Activated CD8-positive, alpha-beta T cell treated with anti-CD3 and anti-CD28 coated beads, Interleukin-2, amount 10 ng/mL, durations not matched to agents 7 days and 5 days (primary cell): ENCODE measurements around the gene RERE. TPM values are rescaled to one million over a fixed set of nuclear protein-coding genes. Genes with fewer than 3 reads are reported as not detected.
A peak's percentile ranks its signal among the peaks of the same experiment; 100 is the strongest.

Experiments
- ATAC-seq: fragments of 150-1000 bp; cut with Tn5 transposase; one replicate; pipeline ENCODE4 v1.10.0; 2021; ENCODE audit warnings: moderate library complexity
- CTCF ChIA-PET: fragments of 350-600 bp; sonication (Branson Sonifier 250); formaldehyde crosslinking; loops from one replicate; lab custom pipeline; 2021; ENCODE audit warnings: antibody characterized with exemption; lab: Charles Lee
- POLR2A ChIA-PET: fragments of 350-600 bp; sonication (Branson Sonifier 250); formaldehyde crosslinking; loops from one replicate; lab custom pipeline; 2021; ENCODE audit warnings: antibody characterized with exemption; lab: Charles Lee
- DNase-seq: peaks from one replicate; pipeline ENCODE4 v3.0.0-alpha.2; 2020
- H3K27ac Mint-ChIP-seq: one replicate; pipeline ENCODE4 v1.8.0; 2021; ENCODE audit warnings: mild to moderate bottlenecking, mixed read lengths
- H3K27me3 Mint-ChIP-seq: one replicate; pipeline ENCODE4 v1.8.0; 2021; ENCODE audit warnings: low read depth, mixed read lengths
- H3K36me3 Mint-ChIP-seq: one replicate; pipeline ENCODE4 v1.8.0; 2021; ENCODE audit warnings: low read depth, mixed read lengths
- H3K4me1 Mint-ChIP-seq: one replicate; pipeline ENCODE4 v1.8.0; 2021; ENCODE audit warnings: low read depth, mixed read lengths
- H3K4me3 Mint-ChIP-seq: one replicate; pipeline ENCODE4 v1.8.0; 2021; ENCODE audit warnings: mild to moderate bottlenecking, mixed read lengths
- H3K9me3 Mint-ChIP-seq: one replicate; pipeline ENCODE4 v1.8.0; 2022; ENCODE audit warnings: mixed read lengths; ENCODE audit not compliant: insufficient read depth
- total RNA-seq, 2 experiments: library from RNA; stranded (reverse); gene quantifications; one replicate each; pipeline ENCODE4 v1.2.3, GENCODE V29; 2021

The RERE gene
- total RNA-seq, 2 experiments from 2014 or later, result 37.4 to 44.7 TPM

DNA sequence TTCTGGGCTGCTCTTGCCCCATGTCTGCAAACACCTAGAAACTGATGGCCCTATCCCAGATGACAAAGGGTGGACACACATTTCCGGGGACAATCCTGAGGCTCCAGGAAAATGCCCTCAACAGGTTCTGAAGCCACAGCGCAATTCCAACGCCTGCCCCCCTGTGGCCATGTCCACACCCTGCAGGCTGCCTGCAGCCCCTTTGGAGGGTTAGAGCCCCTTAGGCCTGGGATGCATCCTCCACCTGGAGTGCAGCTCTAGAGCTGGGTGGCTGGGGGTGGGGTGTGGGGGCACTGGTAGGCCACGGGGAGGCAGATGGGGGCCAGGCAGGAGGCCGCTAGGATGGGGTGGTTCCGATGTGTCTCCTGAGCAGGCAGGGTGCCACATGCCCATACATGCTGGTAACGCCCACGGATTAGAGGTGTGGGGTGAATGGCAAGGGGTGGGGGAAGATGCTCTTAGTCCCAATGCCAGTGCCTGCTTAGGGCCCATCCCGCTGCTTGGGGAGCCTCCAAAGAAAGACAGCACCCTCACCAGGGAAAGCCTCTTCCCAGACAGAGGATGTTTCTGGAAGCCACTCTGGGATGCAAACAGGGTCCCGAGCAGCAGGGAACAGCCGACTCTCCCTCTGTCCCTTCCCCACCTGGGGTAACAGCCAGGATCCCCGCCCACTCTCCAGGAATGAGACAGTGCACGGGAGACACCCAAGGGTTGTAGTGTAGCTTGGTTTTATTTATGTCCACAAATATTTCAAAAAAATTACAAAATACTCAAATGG is 465.6 kb downstream of the RERE start:
- DNase-seq, result no peak
- Mint-ChIP-seq H3K4me3 (no peak overlapping the region), H3K36me3 (peaks cover 6% of the 10 kb centered on the region), H3K27ac (no peak overlapping the region), H3K27me3 (peaks cover 4% of the 10 kb centered on the region), H3K9me3 (no peaks in the 10 kb centered on the region), H3K4me1 (peaks cover 2% of the 10 kb centered on the region)
- ChIA-PET POLR2A (no interaction called here), CTCF (interaction anchor here (0.6 to 8.3 kb wide), 6 partner anchors 13 to 377 kb away, joined by 3 to 105 read pairs (median 4); no protein-coding TSS in a partner anchor)
- ATAC-seq, result no peak

DNA sequence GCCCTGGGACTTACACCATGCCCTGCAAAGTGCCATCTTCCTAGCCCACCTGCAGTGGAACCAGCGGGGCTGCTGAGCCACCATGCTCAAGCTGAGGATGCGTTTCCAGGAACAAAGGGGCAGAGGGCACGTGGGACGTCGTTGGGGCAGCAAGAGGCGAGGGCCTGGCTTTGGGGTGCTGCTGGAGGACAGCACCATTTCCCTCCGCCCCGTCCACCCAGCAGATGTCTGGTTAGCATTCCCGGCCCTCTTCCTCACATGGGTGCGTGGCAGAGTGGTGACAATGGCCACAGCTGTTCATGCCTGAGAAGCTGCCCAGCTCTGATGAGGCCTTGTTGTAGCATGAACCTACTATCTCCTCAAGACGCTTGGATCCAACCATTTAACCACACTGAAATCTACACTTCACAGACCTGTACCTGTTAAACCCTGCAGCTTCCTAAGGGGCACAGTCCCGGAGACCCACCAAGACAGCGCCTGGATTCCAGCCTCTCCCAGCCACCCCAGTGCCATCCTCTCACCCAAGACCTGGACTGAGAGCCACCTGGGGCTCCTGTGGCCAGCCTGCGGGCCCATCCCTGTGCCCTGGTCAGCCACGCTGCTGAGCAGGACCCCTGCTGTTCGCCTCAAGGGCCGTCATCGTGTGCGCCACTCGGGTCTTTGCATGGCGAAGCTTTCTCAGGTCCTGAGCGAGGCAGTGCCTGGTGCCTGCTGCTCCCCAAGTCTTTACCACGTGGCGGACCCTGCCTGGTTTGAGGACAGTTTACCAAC is 466.3 kb downstream of the RERE start:
- H3K27me3 Mint-ChIP-seq, result peaks cover 4% of the 10 kb centered on the region
- peaks cover 2% of the 10 kb centered on the region for H3K4me1 Mint-ChIP-seq
- peaks cover 4% of the 10 kb centered on the region for H3K36me3 Mint-ChIP-seq
- POLR2A ChIA-PET, result no interaction called here
- no peak for DNase-seq
- no peak overlapping the region for H3K27ac Mint-ChIP-seq
- ATAC-seq, result no peak
- H3K9me3 Mint-ChIP-seq, result no peaks in the 10 kb centered on the region
- CTCF ChIA-PET, result interaction anchor here (1.0 to 8.3 kb wide), 8 partner anchors 19 to 376 kb away, joined by 3 to 105 read pairs (median 4); no protein-coding TSS in a partner anchor
- no peak overlapping the region for H3K4me3 Mint-ChIP-seq

DNA sequence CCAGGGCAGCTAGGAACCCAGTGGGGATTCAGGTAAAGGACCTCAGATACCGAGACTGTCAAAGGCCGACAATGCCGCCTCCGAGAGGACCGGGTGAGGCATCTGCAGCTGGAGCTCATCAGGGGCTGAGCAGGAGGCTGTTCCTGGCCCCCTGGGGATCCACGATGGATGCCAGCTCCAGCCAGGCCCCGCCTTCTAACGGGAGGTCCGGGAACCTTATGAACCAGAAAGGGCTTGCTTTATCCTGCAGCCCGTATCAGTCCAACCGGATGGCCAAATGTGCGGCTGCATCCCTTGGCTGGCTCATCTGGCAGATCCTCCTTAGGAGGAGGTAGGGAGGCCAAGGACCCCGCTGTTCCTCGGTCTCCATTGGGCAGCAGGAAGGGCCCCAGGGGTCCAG is 467.5 kb downstream of the RERE start:
- peaks cover 4% of the 10 kb centered on the region for H3K27me3 Mint-ChIP-seq
- H3K4me3 Mint-ChIP-seq, result no peak overlapping the region
- DNase-seq (no peak), ATAC-seq (no peak)
- H3K9me3 Mint-ChIP-seq, result no peaks in the 10 kb centered on the region
- ChIA-PET POLR2A (no interaction called here), CTCF (interaction anchor here (1.0 to 8.3 kb wide), 6 partner anchors 20 to 366 kb away, joined by 3 to 105 read pairs (median 4); no protein-coding TSS in a partner anchor)
- no peak overlapping the region for H3K27ac Mint-ChIP-seq
- H3K36me3 Mint-ChIP-seq, result peaks cover 4% of the 10 kb centered on the region
- peaks cover 2% of the 10 kb centered on the region for H3K4me1 Mint-ChIP-seq

DNA sequence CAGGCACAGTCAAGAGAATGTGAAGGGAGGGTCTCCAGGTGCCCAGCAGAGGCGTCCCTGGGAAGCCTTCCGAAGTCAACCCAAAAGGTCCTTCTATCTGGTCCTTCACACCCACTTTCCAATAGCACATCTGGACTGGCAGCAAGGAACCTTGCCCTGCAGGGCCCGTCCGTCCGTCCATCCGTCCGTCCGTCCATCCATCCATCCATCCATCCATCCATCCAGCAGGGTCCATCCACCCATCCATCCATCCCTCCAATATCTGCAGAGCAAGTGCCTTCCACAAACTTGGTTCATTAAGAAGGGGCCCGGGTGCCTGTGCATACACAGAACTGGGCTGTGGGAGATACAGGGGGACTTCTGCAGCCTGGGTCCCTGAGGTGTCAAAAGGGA is 468.0 kb downstream of the RERE start:
- H3K4me3 Mint-ChIP-seq, result no peak overlapping the region
- POLR2A ChIA-PET, result no interaction called here
- H3K36me3 Mint-ChIP-seq, result peaks cover 2% of the 10 kb centered on the region
- CTCF ChIA-PET, result interaction anchor here (0.8 to 8.3 kb wide), 8 partner anchors 33 to 400 kb away, joined by 3 to 105 read pairs (median 4); no protein-coding TSS in a partner anchor
- no peak overlapping the region for H3K27ac Mint-ChIP-seq
- peaks cover 2% of the 10 kb centered on the region for H3K4me1 Mint-ChIP-seq
- peaks cover 4% of the 10 kb centered on the region for H3K27me3 Mint-ChIP-seq
- ATAC-seq, result no peak
- H3K9me3 Mint-ChIP-seq, result no peaks in the 10 kb centered on the region
- no peak for DNase-seq

DNA sequence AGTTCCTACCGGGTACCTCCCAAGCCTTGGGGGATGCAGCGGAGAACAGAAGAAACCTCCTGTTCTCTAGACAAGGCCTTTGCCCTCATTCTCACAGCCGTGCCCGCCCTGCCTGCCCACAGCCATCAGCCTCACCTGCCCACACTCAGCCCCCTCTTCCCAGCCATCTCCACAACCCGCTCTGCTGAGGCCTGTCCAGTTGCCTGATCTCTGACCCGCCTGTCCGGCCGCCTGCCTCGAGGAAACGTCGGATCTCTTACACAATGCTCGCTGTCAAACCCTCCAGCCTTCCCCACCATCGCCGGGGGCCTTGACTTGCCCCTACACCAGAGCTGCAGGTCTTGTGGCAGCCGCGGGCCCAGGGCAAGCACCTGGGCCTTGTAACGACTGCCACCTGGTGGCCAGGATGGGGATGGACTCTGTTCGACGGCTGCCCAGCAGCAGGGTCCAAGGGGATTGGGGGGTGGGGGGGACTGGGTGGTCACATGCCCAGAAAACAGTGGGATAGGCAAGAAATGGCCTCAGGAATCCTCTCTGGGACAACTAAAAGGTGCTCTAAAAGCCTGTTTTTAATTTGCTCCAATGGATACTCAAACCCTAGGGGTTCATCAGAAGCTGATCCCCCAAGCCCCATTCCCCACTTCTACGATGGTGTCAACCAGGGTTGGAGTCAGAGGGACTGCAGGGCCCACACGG is 468.5 kb downstream of the RERE start:
- Mint-ChIP-seq H3K27ac (no peak overlapping the region), H3K4me3 (no peak overlapping the region), H3K4me1 (peaks cover 2% of the 10 kb centered on the region), H3K27me3 (peaks cover 4% of the 10 kb centered on the region), H3K9me3 (no peaks in the 10 kb centered on the region), H3K36me3 (peaks cover 2% of the 10 kb centered on the region)
- DNase-seq, result peak; percentile 74
- ChIA-PET CTCF (interaction anchor here (0.8 to 8.3 kb wide), 8 partner anchors 33 to 400 kb away, joined by 3 to 105 read pairs (median 4); no protein-coding TSS in a partner anchor), POLR2A (no interaction called here)
- ATAC-seq, result peak; percentile 85

DNA sequence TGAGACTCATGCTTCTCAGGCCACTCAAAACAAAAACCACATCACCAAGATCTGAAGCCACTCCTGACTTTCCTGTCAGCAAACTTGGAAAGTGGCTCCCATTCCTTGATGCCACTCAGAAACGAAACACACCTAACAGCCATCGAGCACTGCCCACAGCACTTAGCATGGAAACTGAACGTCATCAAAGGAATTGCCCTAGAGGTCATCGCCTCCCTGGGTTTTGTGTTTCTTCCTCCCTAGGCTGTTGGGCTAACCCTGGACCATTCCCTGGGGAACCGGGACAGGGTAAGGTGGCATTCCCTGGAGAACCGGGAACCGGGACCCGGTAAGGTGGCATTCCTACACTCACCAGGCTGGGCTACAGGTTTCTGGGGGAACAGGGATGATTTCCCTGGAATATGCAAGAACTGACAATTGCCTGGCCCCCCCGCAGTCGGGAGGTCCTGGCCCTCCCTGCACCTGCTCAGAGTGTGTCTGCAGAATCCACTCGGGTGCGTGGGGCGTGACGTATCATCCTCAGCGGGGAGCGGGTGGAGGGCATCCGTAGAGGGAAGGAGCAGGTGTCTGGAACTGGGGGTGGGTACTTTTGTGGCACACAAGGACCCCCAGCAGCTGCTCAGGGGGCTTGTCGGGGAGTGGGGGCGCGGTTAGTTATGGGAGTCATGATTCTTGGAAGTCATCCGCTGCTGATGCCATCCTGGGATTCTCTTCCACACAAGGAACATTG is 469.2 kb downstream of the RERE start:
- Mint-ChIP-seq H3K4me1 (peaks cover 2% of the 10 kb centered on the region), H3K27ac (no peak overlapping the region), H3K9me3 (no peaks in the 10 kb centered on the region), H3K36me3 (peaks cover 2% of the 10 kb centered on the region), H3K27me3 (peaks cover 4% of the 10 kb centered on the region), H3K4me3 (no peak overlapping the region)
- DNase-seq (no peak), ATAC-seq (no peak)
- ChIA-PET CTCF (interaction anchor here (1.3 to 8.3 kb wide), 6 partner anchors 32 to 365 kb away, joined by 3 to 105 read pairs (median 5); no protein-coding TSS in a partner anchor), POLR2A (no interaction called here)

DNA sequence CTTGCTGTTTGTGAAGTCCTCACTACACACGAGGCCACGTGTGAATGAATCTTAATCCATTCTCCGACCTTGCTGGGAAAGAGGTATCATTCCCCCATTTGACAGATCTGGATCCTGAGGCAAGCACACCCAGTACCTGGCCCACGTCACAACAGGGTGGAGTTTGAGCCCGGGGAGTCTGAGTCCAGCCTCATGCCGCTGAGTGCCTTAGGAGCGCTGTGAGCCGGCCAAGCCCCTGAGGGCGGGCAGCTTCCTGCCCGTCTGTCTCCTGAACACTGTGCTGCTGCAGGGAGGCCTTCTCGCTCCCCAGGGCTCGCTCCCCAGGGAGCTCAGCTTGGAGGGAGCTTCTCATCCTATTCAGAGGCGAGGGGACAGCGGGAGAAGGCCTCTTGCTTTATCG is 469.8 kb downstream of the RERE start:
- peaks cover 2% of the 10 kb centered on the region for H3K4me1 Mint-ChIP-seq
- no peaks in the 10 kb centered on the region for H3K36me3 Mint-ChIP-seq
- H3K9me3 Mint-ChIP-seq, result no peaks in the 10 kb centered on the region
- no peak for DNase-seq
- H3K4me3 Mint-ChIP-seq, result no peak overlapping the region
- ATAC-seq, result no peak
- no peak overlapping the region for H3K27ac Mint-ChIP-seq
- ChIA-PET POLR2A (no interaction called here), CTCF (interaction anchor here (1.3 to 8.3 kb wide), 2 partner anchors 315 to 334 kb away, joined by 3 to 105 read pairs; no protein-coding TSS in a partner anchor)
- peaks cover 4% of the 10 kb centered on the region for H3K27me3 Mint-ChIP-seq

DNA sequence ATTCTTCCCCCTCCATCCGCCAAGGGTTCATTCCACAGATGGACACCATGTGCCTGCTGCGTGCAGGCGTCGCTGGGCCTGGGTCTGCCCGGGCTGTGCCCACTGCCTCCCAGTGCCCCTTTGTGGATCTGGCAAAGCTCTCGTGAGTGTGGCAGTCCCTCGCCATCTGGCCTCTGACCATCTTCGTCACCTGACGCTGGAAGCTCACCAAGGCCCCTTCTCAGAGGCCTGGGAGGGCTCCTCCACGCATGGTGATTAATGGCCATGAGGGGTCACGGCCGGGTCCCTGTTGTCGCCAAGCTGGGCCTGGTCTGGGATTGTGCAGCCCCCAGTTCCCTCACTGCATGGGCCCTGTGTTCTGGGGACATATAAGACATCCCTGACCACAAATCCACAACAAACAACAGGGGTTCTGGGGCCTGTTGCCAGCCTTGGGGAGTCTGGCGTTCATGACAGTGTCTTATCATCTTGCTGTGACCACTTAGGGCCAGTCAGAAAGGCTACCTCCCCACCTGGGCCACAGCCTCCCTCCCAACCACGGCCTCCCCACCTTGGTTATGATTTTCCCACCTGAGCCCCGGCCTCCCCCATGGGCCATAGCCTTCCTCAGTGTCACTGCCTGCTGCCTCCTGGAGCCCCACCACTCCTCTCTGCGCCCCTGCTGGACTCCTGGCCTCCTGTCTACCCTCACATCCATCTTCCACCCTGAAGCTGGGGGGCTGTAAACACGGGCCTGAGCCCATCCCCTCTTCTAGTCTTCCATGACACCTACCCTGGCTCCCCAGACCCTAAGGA is 471.6 kb downstream of the RERE start:
- H3K36me3 Mint-ChIP-seq, result no peaks in the 10 kb centered on the region
- no peak overlapping the region for H3K27ac Mint-ChIP-seq
- H3K4me3 Mint-ChIP-seq, result no peak overlapping the region
- H3K4me1 Mint-ChIP-seq, result peaks cover 2% of the 10 kb centered on the region
- POLR2A ChIA-PET, result no interaction called here
- CTCF ChIA-PET, result interaction anchor here (8.3 kb wide), 1 partner anchor 332 kb away, joined by 105 read pairs; no protein-coding TSS in a partner anchor
- peaks cover 4% of the 10 kb centered on the region for H3K27me3 Mint-ChIP-seq
- H3K9me3 Mint-ChIP-seq, result no peaks in the 10 kb centered on the region
- ATAC-seq, result no peak
- no peak for DNase-seq

DNA sequence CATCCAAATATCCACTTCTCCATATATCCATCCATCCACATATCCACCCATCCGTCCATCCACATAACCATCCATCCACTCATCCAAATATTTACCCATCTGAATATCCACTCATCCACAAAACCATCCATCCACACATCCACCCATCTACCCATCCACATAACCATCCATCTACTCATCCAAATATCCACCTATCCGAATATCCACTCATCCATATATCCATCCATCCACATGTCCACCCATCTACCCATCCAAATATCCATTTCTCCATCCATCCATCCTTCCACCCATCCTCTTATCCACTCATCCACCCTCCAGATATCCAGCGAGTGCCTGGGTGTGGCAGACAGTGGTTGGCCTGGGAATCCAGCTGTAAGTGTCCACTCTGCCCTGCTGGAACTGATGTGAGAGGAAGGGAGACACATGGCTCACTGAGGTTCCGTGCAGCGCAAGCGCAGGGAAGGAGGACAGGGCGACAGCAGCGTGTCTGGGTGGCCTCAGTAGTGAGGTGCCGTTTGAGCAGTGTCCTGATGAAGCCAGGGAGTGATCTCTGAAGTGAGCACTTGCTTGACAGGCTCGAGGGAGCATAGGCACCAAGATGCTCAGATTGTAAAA is 472.4 kb downstream of the RERE start:
- Mint-ChIP-seq H3K27me3 (peaks cover 4% of the 10 kb centered on the region), H3K27ac (no peak overlapping the region), H3K4me3 (no peak overlapping the region), H3K4me1 (peaks cover 2% of the 10 kb centered on the region), H3K36me3 (no peaks in the 10 kb centered on the region), H3K9me3 (no peaks in the 10 kb centered on the region)
- CTCF ChIA-PET, result interaction anchor here (8.3 kb wide), 1 partner anchor 331 kb away, joined by 105 read pairs; no protein-coding TSS in a partner anchor
- DNase-seq (no peak), ATAC-seq (no peak)
- POLR2A ChIA-PET, result interaction anchor here (0.6 kb wide), 1 partner anchor 459 kb away, joined by 3 read pairs; no protein-coding TSS in a partner anchor

DNA sequence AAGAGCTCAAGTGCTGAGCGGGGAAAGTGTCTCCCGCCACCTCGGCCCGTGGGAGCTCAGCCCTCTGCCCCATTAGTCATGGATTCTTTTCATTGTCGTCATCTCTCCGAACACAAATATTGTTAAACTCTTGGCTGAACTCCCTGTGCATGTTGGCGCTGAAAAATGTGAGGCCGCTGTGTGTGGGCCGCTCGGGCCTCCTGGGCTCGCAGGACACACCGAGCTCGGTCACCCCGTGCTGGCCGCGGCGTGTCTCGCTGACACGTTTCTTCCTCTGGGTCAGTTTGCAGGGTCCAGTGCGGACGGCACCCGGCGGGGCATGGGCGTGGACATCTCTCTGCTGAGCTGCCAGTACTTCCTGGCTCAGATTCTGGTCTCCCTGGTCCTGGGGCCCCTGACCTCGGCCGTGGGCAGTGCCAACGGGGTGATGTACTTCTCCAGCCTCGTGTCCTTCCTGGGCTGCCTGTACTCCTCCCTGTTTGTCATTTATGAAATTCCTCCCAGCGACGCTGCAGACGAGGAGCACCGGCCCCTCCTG is 473.9 kb downstream of the RERE start:
- H3K27ac Mint-ChIP-seq, result no peak overlapping the region
- no peak overlapping the region for H3K4me3 Mint-ChIP-seq
- H3K36me3 Mint-ChIP-seq, result no peaks in the 10 kb centered on the region
- DNase-seq (no peak), ATAC-seq (no peak)
- no peaks in the 10 kb centered on the region for H3K4me1 Mint-ChIP-seq
- H3K9me3 Mint-ChIP-seq, result no peaks in the 10 kb centered on the region
- H3K27me3 Mint-ChIP-seq, result no peaks in the 10 kb centered on the region
- CTCF ChIA-PET, result no interaction called here
- POLR2A ChIA-PET, result no interaction called here
